GM21390 (cell line): ENCODE results near the gene DSE.
A peak's percentile ranks its signal among the peaks of the same experiment; 100 is the strongest.

Experiments used
- ATAC-seq: cut with Tn5 transposase; IDR thresholded peaks from one replicate; pipeline ENCODE4 v1.9.1; 2021; ENCODE audit not compliant: unreplicated experiment

DSE gene

GRCh38 chr6:116444575-116444974, 73.8 kb downstream of the DSE start:
- no peak for ATAC-seq

DNA sequence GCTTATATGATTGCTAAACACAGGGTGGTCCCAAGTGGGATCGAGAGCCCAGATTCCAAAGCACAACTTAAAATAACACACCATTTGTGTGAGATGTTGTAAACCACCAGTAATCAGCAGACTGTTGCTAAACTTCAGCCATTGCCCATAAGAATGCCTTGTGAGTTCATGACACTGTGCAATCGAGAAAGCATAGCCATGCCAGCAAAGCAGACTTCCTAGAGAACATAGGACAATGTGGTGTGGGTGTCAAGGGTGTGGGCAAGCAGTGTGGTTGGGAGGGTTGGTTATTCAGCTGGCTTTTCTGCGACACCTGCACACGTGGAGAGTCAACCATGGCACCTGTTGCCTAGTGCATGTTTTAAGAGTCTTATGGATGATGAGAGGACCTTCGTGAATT, 74.4 kb downstream of the DSE start:
- ATAC-seq = no peak

DNA sequence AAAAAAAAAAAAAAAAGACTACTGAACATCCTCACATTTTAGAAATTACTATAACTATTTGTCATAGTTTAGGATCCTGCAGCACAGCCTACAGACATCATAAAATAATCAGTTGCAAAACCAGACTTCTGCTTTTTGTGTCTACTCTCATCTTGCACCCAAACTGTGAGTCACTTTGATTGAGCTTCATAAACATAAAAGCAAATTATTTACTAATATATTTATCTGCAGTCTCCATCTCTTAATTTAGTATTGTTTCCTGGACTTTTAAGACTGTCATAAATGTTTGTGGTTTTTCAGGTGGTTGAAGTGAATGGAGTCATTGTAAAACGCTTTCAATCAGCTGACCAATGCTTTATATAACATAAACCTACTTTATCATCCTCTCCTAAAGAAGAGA, 75.7 kb downstream of the DSE start:
- no peak for ATAC-seq

DNA sequence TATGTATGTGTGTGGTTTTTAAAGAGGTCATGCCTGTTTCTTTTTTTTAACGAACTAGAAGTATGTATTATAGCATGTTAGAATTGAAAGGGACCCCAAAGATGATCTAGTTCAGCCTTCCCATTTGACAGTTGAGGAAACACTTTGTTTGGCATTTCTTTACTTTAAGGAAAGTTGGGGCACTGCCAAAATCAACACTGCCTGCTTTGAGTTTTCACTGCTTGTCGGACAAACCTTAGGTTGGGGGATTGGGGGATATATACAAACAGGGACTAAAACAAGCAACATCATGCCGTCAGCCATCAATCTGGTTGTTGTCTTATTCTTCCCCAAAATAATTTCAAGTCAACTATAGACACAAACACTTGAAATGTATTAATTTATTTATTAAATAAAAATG, 76.3 kb downstream of the DSE start:
- no peak for ATAC-seq

DNA sequence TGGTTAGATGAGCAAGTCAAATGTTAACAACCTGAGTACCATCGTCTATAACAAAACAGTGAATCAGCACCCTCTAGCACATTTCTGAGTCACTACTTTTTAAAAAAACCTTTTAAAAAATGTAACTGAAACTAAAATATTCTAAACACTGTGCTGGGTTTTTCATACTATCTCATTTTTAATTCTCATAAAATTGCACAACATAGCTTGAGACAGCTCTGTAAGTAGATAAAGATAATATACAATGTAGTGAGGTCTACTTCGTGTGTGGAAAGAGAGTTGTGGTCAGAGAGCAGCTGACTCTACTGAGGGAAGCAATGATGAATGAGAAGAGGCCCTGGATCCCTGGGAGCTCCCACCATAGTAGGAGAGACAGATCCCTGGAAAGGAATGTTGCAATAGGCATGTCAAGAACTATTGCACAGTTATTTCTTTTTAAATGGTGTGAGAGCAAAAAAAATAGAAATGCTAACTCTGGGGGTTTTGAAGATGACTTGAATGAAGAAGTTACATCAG, 76.8 kb downstream of the DSE start:
- ATAC-seq = no peak

- no peak for ATAC-seq
Measured at GRCh38 chr6:116449565-116449964, 78.8 kb downstream of the DSE start.

DNA sequence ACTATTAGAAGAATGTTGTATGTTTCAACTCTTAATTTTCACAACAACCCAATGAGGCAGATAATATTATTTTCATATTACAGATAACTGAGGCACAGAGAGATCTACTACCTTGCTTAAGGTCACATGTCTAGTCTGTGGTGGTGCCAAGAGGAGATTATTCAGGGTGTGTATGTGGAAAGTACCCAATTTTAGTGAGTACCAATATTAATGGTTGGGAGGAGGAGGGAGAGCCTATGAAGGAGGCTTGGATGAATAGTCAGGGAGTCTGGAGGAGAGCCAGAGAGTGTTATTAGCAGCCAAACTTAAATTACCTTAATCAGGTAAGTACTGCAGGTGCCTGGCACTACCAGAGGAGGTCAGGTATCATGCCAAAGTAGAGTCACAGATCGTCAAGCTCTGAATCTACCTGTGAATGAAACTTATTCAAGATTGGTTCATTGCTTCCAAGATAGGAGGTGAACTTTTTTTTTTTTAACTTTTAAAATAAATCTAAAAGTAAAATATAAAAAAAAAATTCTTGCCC, 79.5 kb downstream of the DSE start:
- no peak for ATAC-seq

- ATAC-seq = peak; percentile 89
Measured at GRCh38 chr6:116450769-116451740, 80.3 kb downstream of the DSE start.

GRCh38 chr6:116451916-116452315, 81.2 kb downstream of the DSE start:
- no peak for ATAC-seq

- no peak for ATAC-seq
Measured at GRCh38 chr6:116452531-116452930, 81.8 kb downstream of the DSE start.

- ATAC-seq = no peak
Measured at GRCh38 chr6:116456106-116456505, 85.4 kb downstream of the DSE start.

GRCh38 chr6:116456927-116457326, 86.2 kb downstream of the DSE start:
- no peak for ATAC-seq

DNA sequence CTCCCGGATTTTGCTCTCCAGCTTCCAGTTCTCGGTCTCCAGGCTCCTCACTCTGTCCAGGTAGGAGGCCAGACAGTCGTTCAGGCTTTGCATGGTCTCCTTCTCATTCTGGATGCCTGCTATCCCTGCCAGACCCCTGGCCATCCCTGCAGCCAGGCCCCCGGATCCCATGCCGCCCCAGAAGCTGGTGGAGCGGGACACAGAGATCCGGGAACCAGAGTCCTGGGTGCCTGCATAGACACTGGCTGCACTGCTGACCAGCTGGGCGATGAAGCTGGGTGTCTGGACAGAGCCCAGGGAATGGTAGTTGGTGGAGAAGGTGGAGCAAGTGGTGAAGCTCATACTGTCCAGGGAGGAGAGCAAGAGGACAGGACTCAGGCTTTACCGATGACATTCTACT, 87.5 kb downstream of the DSE start:
- ATAC-seq = no peak

DNA sequence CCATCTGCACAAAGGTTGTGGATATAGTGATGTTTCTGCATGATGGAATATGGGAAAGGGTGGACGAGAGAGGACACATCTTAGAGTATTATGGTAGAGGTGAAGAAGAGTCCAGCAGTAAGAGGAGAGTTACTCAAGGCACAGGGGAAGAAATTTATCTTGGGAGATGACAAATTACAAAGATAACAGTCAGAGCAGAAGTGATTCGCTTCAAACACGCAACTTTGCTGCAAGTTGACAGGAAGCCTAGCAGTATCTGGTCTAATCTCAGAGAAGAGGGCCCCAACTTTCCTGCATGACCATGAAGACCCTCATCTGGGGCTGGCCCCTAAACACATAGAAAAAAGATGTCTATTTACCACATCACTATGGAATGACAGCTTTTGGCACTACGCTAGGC, 89.2 kb downstream of the DSE start:
- no peak for ATAC-seq

DNA sequence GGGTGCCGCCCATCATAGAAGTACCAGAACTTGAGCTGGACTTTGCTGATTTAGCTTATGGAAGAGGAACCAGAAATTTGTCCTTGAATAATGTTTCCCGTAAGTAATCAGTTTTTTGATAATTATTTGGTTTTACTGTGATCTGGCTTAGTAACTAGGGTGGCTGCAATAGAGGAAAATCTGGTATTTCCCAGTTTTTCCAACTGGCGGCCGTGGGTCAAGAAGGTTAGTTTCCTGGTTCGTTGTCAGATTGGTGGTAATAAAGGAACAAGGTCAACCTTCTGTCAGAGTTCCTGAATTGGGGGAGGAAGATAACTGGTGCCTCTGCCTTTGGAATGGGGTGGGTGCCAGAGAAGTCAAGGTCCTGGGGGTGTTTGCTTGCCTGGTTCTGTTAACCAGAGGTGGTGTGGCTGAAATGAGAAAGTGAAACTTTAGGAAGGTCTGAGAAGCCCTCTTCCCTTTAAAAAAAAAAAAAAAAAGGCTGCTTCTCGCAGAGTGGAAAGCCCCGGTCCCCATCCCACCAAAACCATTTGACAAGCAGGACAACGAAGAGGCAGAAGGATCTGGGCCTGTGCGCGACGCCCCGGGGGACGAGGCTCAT, 90.7 kb downstream of the DSE start, which contains the start of gene CALHM6:
Gene CALHM6 (plus strand): TSS at position 45 of the 601 bp plus-strand sequence. CDS start 555 bp downstream, at position 600.
- no peak for ATAC-seq

GRCh38 chr6:116461932-116462885, 91.5 kb downstream of the DSE start:
- peak; percentile 84 for ATAC-seq

DNA sequence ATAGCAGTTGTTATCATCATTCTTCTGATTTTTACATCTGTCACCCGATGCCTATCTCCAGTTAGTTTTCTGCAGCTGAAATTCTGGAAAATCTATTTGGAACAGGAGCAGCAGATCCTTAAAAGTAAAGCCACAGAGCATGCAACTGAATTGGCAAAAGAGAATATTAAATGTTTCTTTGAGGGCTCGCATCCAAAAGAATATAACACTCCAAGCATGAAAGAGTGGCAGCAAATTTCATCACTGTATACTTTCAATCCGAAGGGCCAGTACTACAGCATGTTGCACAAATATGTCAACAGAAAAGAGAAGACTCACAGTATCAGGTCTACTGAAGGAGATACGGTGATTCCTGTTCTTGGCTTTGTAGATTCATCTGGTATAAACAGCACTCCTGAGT, 92.6 kb downstream of the DSE start:
- no peak for ATAC-seq

DNA sequence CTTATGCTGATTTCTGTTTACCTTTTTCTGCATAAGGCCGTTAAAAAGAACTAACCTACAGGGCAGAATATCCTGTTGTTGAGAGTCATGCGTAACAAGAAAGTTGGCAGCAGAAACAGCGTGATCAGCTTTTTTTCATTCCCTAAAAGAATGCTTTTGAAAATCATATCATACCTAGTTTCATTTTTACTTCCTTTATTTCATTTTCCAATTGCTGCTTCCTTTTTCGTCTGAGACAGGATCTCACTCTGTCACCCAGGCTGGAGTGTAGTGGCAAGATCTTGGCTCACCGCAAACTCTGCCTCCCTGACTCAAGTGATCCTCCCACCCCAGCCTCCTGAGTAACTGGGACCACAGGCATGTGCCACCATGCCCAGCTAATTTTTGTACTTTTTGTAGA, 94.5 kb downstream of the DSE start:
- no peak for ATAC-seq

DNA sequence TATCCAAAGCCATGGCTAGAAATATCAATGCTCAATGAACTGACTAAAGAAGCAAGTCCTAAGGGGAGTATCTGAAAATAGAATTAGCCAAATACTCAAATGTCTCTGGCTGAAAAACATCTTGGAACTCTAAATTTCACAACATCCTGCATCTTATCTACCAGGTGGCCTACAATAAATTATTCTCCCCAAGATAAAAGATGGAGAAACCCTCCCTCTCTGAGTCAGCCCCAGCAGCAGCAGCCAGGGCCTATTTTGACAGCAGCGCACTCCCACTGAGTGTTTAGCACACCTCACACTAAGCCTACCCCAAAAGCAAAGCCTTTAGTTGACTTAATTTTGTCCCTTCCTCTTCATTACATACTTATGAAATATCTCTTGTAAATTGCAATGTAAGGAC, 96.3 kb downstream of the DSE start:
- no peak for ATAC-seq

DNA sequence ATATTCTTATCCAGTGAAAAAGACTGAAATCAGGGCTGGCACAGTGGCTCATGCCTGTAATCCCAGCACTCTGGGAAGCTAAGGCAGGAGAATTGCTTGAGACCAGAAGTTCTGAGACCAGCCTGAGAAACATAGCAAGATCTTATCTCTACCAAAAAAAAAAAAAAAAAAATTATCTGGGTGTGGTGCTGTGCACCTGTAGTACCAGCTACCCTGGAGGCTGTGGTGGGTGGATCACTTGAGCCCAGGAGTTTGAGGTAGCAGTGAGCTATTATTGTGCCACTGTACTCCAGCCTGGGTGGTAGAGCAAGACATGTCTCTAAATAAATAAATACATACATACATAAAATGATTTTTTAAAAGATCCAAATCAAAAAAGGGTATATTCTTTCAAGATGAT, 96.8 kb downstream of the DSE start:
- ATAC-seq = no peak

- no peak for ATAC-seq
Measured at GRCh38 chr6:116468293-116468692, 97.5 kb downstream of the DSE start.
